GM12865 (cell line): ENCODE measurements around the gene PGAM1.
"Not testable (repeated sequence)": the region's sequence is repeated elsewhere in the genome, so short reads cannot be mapped to it uniquely, and the experiment has no call there.

ENCODE experiments used
- DNase-seq: peaks from one replicate; pipeline ENCODE4 v3.0.0; 2010; ENCODE audit warnings: low read depth
- H3K4me3 ChIP-seq: 2 replicates; pipeline ENCODE4 v1.5.1; 2011; ENCODE audit warnings: mild to moderate bottlenecking, low read depth, low read length, control low read depth
- TF ChIP-seq, protein P1 (sequence below): IDR thresholded peaks from 2 replicates; pipeline ENCODE4 v1.5.1; 2011; ENCODE audit warnings: low read length, control low read depth, low read depth, inconsistent platforms; ENCODE audit not compliant: insufficient read depth; ENCODE audit errors: missing control alignments

The PGAM1 gene

DNA sequence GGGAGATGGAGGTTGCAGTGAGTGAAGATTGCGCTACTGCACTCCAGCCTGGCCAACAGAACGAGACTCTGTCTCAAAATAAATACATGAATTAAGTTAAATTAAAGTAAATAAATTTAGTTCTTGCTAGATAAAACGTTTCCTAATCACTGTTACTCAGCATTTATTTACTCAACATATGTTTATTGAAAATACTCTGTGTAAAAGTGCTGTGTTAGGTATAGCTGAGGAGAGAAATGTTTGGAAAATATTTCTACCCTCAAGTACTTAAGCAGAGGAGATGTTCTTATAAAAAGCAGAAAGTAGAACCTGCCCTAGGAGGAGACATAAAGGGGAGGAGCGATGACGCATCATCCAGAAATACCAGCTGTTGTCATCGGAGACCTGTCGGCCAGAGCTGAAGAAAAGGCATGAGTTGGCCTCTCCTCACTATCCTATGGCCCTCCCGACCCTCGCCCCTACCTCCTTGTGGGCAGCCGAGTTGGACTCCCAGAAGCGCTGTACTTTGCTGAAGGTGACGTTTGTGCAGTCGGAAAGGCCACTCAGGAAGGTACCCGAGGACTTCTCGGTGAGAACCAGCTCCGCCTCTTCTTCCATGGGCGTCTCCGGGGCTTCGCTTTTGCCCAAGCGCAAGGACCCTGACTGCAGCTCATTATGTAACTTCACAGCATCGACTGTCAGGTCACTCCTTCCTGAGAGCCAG, 26.0 kb upstream of the PGAM1 start:
- H3K4me3 ChIP-seq, result peak overlapping the region; percentile 74
- TF ChIP-seq, protein P1, sequence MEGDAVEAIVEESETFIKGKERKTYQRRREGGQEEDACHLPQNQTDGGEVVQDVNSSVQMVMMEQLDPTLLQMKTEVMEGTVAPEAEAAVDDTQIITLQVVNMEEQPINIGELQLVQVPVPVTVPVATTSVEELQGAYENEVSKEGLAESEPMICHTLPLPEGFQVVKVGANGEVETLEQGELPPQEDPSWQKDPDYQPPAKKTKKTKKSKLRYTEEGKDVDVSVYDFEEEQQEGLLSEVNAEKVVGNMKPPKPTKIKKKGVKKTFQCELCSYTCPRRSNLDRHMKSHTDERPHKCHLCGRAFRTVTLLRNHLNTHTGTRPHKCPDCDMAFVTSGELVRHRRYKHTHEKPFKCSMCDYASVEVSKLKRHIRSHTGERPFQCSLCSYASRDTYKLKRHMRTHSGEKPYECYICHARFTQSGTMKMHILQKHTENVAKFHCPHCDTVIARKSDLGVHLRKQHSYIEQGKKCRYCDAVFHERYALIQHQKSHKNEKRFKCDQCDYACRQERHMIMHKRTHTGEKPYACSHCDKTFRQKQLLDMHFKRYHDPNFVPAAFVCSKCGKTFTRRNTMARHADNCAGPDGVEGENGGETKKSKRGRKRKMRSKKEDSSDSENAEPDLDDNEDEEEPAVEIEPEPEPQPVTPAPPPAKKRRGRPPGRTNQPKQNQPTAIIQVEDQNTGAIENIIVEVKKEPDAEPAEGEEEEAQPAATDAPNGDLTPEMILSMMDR, result no peak
- peak; percentile 54 for DNase-seq

- TF ChIP-seq, protein P1, result peak; percentile 5
- H3K4me3 ChIP-seq, result peak within 1 kb of the TSS; percentile 74
- peak; percentile 95 for DNase-seq
Measured at GRCh38 chr10:97400665-97401454, 25.1 kb upstream of the PGAM1 start, which contains the start of gene RRP12. Gene RRP12 (minus strand): TSS chr10:97401340. CDS start chr10:97401231, 109 bp downstream.

- TF ChIP-seq, protein P1, result no peak
- H3K4me3 ChIP-seq, result peak overlapping the region; percentile 74
- DNase-seq, result no peak
Measured at GRCh38 chr10:97401455-97401919, 24.5 kb upstream of the PGAM1 start.

DNA sequence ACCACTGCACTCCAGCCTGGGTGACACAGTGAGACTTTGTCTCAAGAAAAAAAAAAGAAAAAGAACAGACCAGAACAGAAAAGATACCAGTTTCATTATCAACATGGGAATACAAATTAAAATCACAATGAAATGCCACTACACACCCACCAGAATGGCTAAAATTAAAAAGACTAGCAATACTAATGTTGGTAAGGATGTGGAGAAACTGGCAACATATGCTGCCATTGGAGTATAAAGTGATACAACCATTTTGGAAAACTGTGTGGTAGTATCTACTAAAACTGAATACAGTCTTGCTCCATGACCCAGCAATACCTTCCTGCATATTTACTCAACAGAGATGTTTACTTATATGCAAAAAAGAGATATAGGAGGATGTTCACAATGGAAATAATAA, 21.9 kb upstream of the PGAM1 start:
- TF ChIP-seq, protein P1, result no peak
- DNase-seq, result no peak
- no peak overlapping the region for H3K4me3 ChIP-seq

DNA sequence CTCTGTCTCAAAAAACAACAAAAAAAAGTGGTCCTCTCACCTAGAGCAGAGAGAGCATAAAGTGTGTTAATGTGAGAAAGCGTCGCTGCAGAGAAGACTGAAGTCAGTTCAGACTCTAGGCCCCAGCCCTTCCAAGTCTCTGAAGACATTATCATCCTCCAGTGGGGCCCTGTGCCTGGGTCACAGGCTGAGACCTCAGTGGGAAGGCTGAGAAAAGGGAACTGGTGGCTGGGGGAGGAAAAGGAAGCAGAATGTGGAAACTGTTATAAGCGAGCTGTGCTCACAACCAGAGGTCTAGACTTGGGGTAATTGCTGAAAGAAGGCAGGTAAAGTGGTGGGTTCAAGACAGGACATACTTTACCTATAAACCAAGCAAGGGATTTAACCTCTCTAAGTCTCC, 19.9 kb upstream of the PGAM1 start:
- DNase-seq, result no peak
- TF ChIP-seq, protein P1, result no peak
- no peak overlapping the region for H3K4me3 ChIP-seq

DNA sequence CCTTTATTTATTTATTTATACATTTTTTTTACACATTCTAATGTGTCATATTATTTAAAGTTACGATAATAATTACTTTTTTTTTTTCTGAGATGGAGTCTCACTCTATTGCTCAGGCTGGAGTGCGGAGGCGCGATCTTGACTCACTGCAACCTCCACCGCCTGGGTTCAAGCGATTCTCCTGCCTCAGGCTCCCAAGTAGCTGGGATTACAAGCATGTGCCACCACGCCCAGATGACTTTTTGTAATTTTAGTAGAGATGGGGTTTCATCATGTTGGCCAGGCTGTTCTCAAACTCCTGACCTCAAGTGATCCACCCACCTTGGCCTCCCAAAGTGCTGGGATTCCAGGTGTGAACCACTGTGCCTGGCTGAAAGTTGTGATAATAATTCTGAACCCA, 19.5 kb upstream of the PGAM1 start:
- not testable (repeated sequence) for DNase-seq, H3K4me3 ChIP-seq

- H3K4me3 ChIP-seq, result peak overlapping the region; percentile 3; the same call in 1 of the 2 replicates
- TF ChIP-seq, protein P1, result peak; percentile 67
Measured at GRCh38 chr10:97407211-97407951, 18.6 kb upstream of the PGAM1 start.

More at GRCh38 chr10:97407211-97407951, 18.6 kb upstream of the PGAM1 start:
- peak; percentile 82 for DNase-seq
